NCI-H1694 treated with DMSO at 0.1 percent for 48 hours (cell line): ENCODE measurements around the gene CEBPG.

Experiments used
- DNase-seq: peaks from one replicate; lab custom pipeline; 2025; lab: John Stamatoyannopoulos, UW

The CEBPG gene

DNA sequence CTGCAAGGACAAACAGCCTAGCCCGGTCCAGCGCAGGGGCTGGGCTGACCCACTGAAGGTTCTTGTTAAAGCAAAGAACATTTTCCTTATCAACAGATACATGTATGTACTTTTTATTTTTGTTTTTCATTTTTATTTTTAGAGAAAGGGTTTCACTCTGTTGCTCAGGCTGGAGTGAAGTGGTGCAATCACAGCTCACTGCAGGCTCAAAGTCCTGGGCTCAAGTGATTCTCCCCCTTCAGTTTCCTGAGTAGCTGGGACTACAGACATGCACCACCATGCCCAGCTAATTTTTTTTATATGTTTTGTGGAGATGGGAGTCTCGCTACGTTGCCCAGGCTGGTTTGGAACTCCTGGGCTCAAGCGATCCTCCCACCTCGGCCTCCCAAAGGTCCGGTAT, 47.9 kb downstream of the CEBPG start:
- no peak for DNase-seq

DNA sequence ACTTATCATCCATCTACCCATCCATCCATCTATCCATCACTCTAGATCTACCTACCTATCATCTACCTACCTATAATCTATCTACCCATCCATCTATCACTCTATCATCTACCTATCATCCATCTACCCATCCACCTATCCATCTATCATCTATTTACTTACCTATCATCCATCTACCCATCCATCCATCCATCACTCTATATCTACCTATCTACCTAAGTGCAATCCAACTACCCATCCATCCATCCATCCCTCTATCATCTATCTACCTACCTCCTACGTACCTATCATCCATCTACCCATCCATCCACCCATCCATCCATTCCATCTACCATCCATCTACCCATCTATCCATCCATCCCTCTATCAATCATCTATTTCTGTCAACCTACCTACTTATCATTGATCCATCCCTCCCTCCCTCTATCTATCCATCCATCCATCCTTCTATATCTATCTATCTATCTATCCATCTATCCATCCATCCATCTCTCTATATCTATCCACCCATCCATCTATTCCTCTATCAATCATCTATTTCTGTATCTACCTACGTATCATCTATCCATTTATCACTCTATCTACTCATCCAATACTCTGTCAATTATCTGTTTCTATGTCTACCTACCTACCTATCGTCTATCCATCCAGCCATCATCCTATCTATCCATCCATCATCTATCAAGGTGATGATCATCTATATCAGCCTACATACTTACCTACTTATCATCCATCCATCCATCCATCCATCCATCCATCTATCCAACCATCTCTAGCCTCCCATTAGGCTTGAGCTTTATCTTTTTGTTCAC, 49.1 kb downstream of the CEBPG start:
- no peak for DNase-seq

DNA sequence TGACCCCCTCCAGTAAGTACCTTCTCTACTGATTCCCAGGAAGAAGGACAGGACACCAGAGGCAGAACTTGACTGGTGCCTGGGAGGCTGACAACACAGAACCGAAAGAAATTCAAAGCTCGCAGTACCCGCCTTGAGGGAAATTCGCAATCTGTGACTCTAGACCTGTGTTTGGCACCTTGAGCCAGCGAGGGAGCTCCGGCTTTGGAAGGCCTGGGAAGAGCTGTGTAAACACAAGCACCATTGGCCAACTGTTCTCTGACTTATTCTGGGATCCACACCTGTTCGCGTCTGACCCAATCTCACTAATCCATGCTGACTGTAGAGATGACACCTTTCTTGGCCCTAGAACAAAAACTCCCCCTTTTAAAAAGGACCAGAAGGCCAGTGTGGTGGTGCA, 50.7 kb downstream of the CEBPG start:
- no peak for DNase-seq

DNA sequence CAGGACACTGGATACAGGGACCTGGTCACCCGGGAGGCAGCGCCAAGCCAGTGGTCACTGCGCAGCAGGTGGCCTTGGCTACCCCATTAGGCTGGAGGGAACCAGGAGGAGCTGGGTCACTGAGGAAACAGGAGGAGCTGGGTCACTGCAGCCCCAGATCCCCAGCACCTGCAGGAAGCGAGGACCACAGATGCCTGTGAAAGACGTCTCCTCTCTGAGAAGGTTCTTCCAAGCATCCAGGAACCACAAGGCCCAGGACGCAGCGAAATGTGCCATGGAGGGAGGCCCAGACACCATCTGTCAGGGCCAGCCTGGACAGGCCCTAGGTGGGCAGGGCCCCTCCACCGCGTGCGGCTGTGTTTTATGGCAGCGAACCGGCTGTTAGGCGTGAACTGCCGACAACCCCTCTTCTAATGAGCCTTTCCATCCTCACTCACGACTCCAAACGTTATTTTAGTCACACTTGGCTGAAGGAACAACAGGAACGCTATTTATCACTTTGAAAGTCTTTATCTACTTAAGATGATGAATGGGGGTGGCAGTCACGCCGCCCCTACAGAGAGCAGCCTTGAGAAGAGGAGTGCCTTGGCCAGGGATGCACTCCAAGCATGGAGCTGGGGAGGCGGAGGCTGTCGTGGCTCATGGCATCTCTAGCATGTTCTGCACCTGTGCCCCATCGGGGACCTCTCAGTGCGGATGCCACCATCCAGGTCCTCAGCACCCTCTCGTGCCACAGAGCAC, 53.3 kb downstream of the CEBPG start:
- DNase-seq: peak; percentile 47

DNA sequence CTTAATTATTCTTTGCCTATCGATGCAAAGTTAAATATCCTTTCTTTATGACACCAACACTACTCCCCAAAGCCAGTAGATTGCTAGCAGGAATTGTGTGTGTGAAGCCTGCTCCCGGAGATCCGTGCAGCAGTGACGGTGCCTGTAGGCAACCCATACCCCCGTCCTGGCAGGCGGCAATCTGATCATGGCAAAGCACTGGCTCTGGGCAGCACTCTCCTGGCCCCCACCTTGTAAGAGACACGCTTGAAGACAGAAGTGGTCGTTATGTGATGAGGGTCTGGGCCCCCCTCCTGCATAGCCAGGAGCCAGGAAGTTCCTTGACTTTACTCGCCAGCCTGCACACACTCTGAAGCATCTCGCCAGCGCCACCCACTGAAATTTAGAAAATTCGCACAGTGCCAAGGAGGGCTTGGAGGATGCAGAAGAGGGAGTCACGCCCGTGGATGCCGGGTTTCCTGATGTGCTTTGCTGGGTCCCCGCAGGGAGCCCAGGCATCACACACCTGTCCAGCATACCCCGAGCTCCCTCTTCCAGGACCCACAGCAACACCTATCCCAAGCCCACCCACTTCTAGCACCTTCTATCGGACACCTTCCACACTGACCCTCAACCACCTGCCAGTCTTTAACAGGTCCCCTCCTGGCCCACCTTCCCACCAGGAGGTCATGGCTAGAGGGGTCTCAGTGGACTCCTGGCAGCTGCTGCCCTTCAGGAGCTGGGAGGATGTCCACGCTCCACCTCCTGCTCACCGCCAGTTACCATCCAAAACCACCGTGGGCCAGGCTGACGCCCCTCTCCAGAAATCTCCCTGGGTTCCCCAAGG, 54.5 kb downstream of the CEBPG start:
- no peak for DNase-seq

DNA sequence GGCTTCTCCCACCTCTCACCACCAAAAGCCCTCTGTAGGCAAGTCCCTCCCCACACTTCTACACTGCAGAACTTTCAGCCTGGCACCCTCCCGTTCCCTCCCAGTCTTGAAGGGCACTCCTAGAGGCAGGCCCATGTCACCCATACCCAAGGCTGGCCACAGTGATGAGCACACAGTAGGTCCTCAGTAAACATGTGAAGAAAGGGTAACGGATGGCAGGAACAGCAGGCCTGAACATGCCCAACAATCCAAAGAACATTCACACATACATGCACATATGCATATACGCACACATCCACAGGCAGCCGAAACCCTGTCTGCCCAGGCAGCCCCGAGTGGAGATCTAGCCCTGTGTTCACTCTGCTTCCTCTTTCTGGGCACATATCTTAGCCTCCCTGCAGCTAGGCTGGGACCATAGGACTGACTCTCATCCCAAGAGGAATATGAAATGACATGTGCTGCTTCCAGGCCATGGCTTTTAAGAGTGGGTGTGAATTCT, 55.2 kb downstream of the CEBPG start:
- no peak for DNase-seq

DNA sequence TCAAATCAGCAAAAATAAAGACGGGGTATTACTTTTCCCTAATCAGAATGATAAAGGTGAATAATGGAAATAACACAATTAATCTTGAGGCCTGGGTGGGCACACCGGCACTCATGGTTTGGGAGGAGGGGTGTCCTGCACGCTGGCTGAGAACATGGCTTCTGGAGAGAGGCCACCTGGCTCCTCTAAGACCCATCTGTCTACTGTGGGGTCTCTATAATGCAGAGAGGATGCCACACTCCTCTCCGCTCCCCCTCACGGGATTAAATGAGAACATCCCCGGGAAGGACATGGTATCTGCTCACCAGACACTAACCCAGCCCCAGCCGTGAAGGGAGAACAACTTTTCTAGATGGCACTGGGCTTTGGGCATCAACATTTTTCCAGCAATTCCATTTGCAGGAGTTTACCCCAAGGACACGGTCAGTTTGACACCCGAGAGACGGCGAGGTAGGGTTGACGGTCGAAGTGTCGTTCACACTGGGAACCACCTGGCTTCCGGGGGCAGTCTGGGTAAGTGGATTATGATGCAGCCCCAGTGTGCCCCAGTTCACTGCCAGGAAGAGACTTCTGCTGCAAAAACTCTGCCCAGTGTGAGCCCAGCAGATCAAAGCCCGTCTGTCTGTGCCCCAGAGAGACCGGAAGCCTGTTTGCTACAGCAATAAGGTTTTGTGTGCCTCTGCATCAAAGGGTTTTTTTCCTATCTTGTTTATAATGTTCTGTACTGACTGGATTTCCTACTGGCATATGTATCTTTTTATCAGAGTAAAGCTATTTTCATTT, 56.6 kb downstream of the CEBPG start:
- peak; percentile 20 for DNase-seq

DNA sequence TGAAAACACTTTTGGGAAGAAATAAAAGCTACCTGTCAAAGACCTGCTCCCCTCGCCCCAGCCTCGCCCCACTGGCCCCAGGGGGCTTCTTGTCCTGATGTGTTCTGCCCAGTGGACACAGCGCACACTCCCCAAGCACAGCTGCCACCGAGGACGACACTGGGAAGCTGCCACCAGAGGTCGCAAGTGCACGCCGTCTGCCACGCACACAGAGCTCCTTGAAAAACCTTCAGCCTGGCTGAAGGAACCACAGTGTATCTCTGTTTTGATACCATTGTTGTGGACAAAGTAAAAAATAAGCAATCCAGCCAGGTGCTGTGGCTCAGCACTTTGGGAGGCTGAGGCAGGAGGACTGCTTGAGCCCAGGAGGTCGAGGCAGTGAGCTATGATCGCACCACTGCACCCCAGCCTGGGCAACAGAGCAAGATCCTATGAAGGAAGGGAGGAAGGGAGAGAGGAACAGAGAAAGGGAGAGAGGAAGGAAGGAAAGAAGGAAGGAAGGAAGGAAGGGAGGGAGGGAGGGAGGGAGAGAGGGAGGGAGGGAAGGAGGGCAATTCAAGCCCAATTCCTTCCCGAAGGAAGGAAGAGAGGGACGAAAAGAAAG, 57.3 kb downstream of the CEBPG start:
- peak; percentile 83 for DNase-seq

DNA sequence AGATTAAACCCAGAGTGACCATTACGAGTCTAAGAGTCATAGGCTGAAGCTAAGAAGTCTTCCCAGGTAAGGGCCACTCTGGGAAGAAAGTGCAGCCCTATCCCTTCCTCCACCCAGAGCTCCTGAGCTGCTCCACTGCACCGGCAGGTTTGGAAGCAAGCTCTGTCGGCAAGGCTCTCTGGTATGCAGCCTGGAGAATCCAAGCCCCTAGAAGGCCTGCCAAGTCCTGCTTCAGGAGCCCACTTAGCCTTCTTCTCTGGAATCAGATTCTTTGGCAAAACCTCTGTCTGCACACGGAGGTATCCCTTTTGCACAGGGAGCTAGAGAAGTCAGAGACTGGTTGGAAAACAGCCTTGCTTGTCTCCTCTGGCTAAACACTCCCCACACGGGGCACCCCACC, 58.5 kb downstream of the CEBPG start:
- no peak for DNase-seq
